HepG2 (cell line): ENCODE measurements around the gene AXIN1. TPM values are rescaled to one million over a fixed set of nuclear protein-coding genes. Genes with fewer than 3 reads are reported as not detected.

Experiments
- ATAC-seq: fragments of 200-7000 bp; cut with Tn5 transposase; 3 replicates; pipeline ENCODE4 v1.9.1; 2020; ENCODE audit warnings: mild to moderate bottlenecking, moderate library complexity
- BruUV-seq: library from RNA; stranded (reverse); fragments of 400-500 nt; replicated peaks from 2 replicates; lab custom pipeline; 2021; lab: Mats Ljungman, UMichigan
- CTCF ChIA-PET: fragments of 300-600 bp; formaldehyde crosslinking; extraction: SDS; loops from one replicate; lab custom pipeline; 2021; ENCODE audit warnings: low total read pairs, inconsistent platforms, low intra/inter-chr PET ratio; lab: Yijun Ruan, JAX
- POLR2A ChIA-PET: fragments of 350-600 bp; sonication (Branson Sonifier 250); formaldehyde crosslinking; loops from one replicate; lab custom pipeline; 2020; ENCODE audit warnings: antibody characterized with exemption, inconsistent platforms; lab: Yijun Ruan, JAX
- DNase-seq: peaks from one replicate; pipeline ENCODE4 v3.0.0-alpha.2; 2015; ENCODE audit warnings: low spot score
- FAIRE-seq: peaks from 3 replicates; lab custom pipeline; 2011; peaks lifted over from hg19 to GRCh38; lab: Jason Lieb, UNC
- H2AFZ ChIP-seq: one replicate; pipeline ENCODE4 v1.6.1; 2011; ENCODE audit warnings: low read length, inconsistent platforms
- H3K27ac ChIP-seq: fragments of 300-600 bp; 3 replicates; pipeline ENCODE4 v1.8.0; 2011; ENCODE audit warnings: mixed run types, mild to moderate bottlenecking, mixed read lengths, low read length, inconsistent platforms; ENCODE audit not compliant: insufficient read depth; ENCODE audit errors: extremely low read length
- H3K27me3 ChIP-seq, 2 experiments: fragments of 200-600 bp in 1 of 2; 2 replicates in 1 of 2; 3 replicates in 1 of 2; pipeline versions ENCODE4 v1.6.0 to v1.8.0; 2011; ENCODE audit warnings: low read length in 2 of 2, mild to moderate bottlenecking in 2 of 2, moderate library complexity in 2 of 2, inconsistent platforms in 1 of 2; ENCODE audit not compliant: insufficient read depth in 2 of 2, control insufficient read depth in 1 of 2
- H3K36me3 ChIP-seq, 2 experiments: fragments of 200-600 bp in 1 of 2; replicated peaks in 1 of 2; 2 replicates in 1 of 2; 3 replicates in 1 of 2; pipeline versions ENCODE4 v1.5.1 to v1.8.0; 2011; ENCODE audit warnings: low read length in 2 of 2, inconsistent platforms in 1 of 2; ENCODE audit not compliant: insufficient read depth in 2 of 2, control insufficient read depth in 1 of 2
- H3K4me1 ChIP-seq: 2 replicates; pipeline ENCODE4 v1.5.1; 2012; ENCODE audit warnings: low read length, inconsistent platforms; ENCODE audit not compliant: insufficient read depth
- H3K4me2 ChIP-seq: 2 replicates; pipeline ENCODE4 v1.6.0; 2011; ENCODE audit warnings: low read depth, low read length, inconsistent platforms
- H3K4me3 ChIP-seq, 3 experiments: fragments of 200-600 bp in 1 of 3; sonication (generic), shearing (Covaris generic) in 1 of 3; replicated peaks in 1 of 3; 2 replicates each; pipeline ENCODE4 v1.5.1; 2011 to 2016; ENCODE audit warnings: low read length in 3 of 3, inconsistent platforms in 2 of 3, low read depth in 2 of 3, mild to moderate bottlenecking in 2 of 3, control low read depth in 1 of 3, mixed read lengths in 1 of 3; ENCODE audit not compliant: insufficient read depth in 1 of 3
- H3K79me2 ChIP-seq: one replicate; pipeline ENCODE4 v1.6.1; 2011; ENCODE audit warnings: low read length, inconsistent platforms; ENCODE audit not compliant: insufficient read depth
- H3K9ac ChIP-seq: 2 replicates; pipeline ENCODE4 v1.6.0; 2011; ENCODE audit warnings: mild to moderate bottlenecking, low read depth, low read length, inconsistent platforms; ENCODE audit not compliant: insufficient read depth
- H3K9me3 ChIP-seq: 2 replicates; pipeline ENCODE4 v1.5.1; 2012; ENCODE audit warnings: mild to moderate bottlenecking, low read length
- H4K20me1 ChIP-seq: 2 replicates; pipeline ENCODE4 v1.6.0; 2011; ENCODE audit warnings: inconsistent platforms, mild to moderate bottlenecking, low read length, moderate library complexity; ENCODE audit not compliant: insufficient read depth
- AGO2 ChIP-seq: fragments of 200-400 bp; formaldehyde crosslinking; optimal IDR thresholded peaks from 2 replicates; pipeline ENCODE3; 2017; ENCODE audit warnings: mild to moderate bottlenecking, low read depth, low read length, moderate library complexity
- CCDC6 ChIP-seq: sonication (generic); formaldehyde crosslinking; IDR thresholded peaks from 2 replicates; pipeline ENCODE4 v1.8.1; 2022; ENCODE audit warnings: mild to moderate bottlenecking, missing genetic modification reagents, moderate library complexity
- EP300 ChIP-seq, 3 experiments: sonication (generic) in 1 of 3; formaldehyde crosslinking in 1 of 3; IDR thresholded peaks; 2 replicates each; pipeline versions ENCODE4 v1.5.1 to v1.6.1; 2011 to 2020; ENCODE audit warnings: low read depth in 2 of 3, low read length in 2 of 3, borderline replicate concordance in 1 of 3, improper control_type of control experiment in 1 of 3, mild to moderate bottlenecking in 1 of 3, missing genetic modification reagents in 1 of 3, moderate library complexity in 1 of 3
- GTF2F1 ChIP-seq: fragments of 150-350 bp; IDR thresholded peaks from 2 replicates; pipeline ENCODE4 v1.6.1; 2014; ENCODE audit warnings: low read length
- PRDM4 ChIP-seq: sonication (generic); formaldehyde crosslinking; IDR thresholded peaks from 2 replicates; pipeline ENCODE4 v1.9.0; 2021; ENCODE audit warnings: missing genetic modification reagents, borderline replicate concordance
- RXRB ChIP-seq: IDR thresholded peaks from 2 replicates; pipeline ENCODE4 v1.6.1; 2016; ENCODE audit warnings: borderline replicate concordance, missing genetic modification reagents, missing compliant biosample characterization
- TBX2 ChIP-seq: sonication (generic); formaldehyde crosslinking; IDR thresholded peaks from 2 replicates; pipeline ENCODE4 v1.5.0; 2020; ENCODE audit warnings: missing genetic modification reagents, mild to moderate bottlenecking, borderline replicate concordance
- ZFX ChIP-seq: sonication (generic); formaldehyde crosslinking; IDR thresholded peaks from 2 replicates; pipeline ENCODE4 v1.4.0; 2020; ENCODE audit warnings: mild to moderate bottlenecking, low read depth, missing genetic modification reagents, moderate library complexity
- ZNF142 ChIP-seq: sonication (generic); formaldehyde crosslinking; IDR thresholded peaks from 2 replicates; pipeline ENCODE4 v1.4.0; 2020; ENCODE audit warnings: missing genetic modification reagents
- ZNF354B ChIP-seq: sonication (generic); formaldehyde crosslinking; IDR thresholded peaks from 2 replicates; pipeline ENCODE4 v1.8.0; 2022; ENCODE audit warnings: mild to moderate bottlenecking, missing genetic modification reagents
- ZSCAN21 ChIP-seq: sonication (generic); formaldehyde crosslinking; IDR thresholded peaks from 2 replicates; pipeline ENCODE4 v1.8.0; 2022; ENCODE audit warnings: mild to moderate bottlenecking, missing genetic modification reagents, moderate library complexity, borderline replicate concordance
- ZSCAN30 ChIP-seq: sonication (generic); formaldehyde crosslinking; IDR thresholded peaks from 2 replicates; pipeline ENCODE4 v1.5.0; 2020; ENCODE audit warnings: mild to moderate bottlenecking, missing genetic modification reagents
- WGBS: methylation state at CpG from one replicate; pipeline ENCODE4 v1.1.6; 2017; ENCODE audit warnings: low lambda C conversion rate; 5-methylcytosine and 5-hydroxymethylcytosine counted together
- in situ Hi-C: cut with HindIII; loops from 2 replicates; pipeline ENCODE4 v1.10.0; 2017; ENCODE audit warnings: low pct_unique_long_range_greater_than_20kb; ENCODE audit not compliant: extremely low pct_ligation_motif_present
- intact Hi-C: fragments of 100-400 bp; cut with micrococcal nuclease; formaldehyde crosslinking; loops from one replicate; pipeline ENCODE4 v1.10.0; 2022; ENCODE audit not compliant: unreplicated experiment
- polyA plus RNA-seq, 8 experiments: library from polyadenylated mRNA; depleted of rRNA in 3 of 8; stranded (reverse) in 7 of 8; unstranded in 1 of 8; fragments of >200 nt; fragmentation: Illumina TruSeq in 4 of 8; extraction: Trizol in 4 of 8; gene quantifications; 2 replicates each; pipeline versions ENCODE4 v1.2.1 to v1.2.3, GENCODE V29; 2011 to 2016; ENCODE audit warnings: low read depth in 4 of 8, missing spikeins in 1 of 8, mixed read lengths in 1 of 8; ENCODE audit not compliant: insufficient read depth in 1 of 8
- total RNA-seq, 5 experiments: library from RNA; depleted of rRNA; stranded (reverse); fragments of >200 nt; fragmentation: Illumina TruSeq; extraction: Trizol; gene quantifications; 2 replicates each; pipeline ENCODE4 v1.2.3, GENCODE V29; 2016; ENCODE audit warnings: low read depth in 1 of 5
- TF ChIP-seq, protein P1 (sequence below): sonication (generic); formaldehyde crosslinking; IDR thresholded peaks from 2 replicates; pipeline ENCODE4 v1.8.0; 2023; ENCODE audit warnings: mild to moderate bottlenecking, missing genetic modification reagents
- TF ChIP-seq, protein P2 (sequence below): IDR thresholded peaks from 2 replicates; pipeline ENCODE4 v1.6.1; 2012; ENCODE audit warnings: inconsistent platforms

The AXIN1 gene
- total and polyA plus RNA-seq, 2 of the 13 experiments (the other 11 are each of a cell fraction or from before 2014, with no cell fraction given) = 24.0 to 26.0 TPM

DNA sequence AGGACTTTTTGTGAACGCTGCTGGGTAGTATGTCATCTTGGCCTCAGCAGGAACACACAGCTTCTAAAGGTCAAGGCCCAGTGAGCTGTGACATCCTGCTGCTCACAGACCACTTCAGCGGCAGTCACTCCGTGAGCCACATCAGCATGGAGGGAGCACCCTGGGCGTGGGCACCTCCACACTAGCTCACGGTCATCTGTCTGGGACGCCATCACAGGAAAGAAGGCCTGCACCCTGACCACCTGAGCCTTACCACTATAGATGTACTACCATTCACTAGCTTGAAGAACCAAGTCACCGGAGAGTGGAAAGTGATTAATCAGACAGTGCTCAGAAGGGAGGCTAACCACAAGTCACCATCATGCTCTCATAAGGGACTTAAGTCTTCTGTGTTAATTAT lies 3.3 kb downstream of the AXIN1 start:
- Histone ChIP-seq H3K36me3 (peaks cover 16 to 41% of the 10 kb centered on the region in 2 experiments), H3K27ac (peak overlapping the region; percentile 23), H4K20me1 (peaks cover 16% of the 10 kb centered on the region), H3K27me3 (no peaks in the 10 kb centered on the region), H2AFZ (no peak overlapping the region), H3K9ac (peak overlapping the region; percentile 28; the same call in 1 of the 2 replicates), H3K4me1 (peaks cover 66% of the 10 kb centered on the region), H3K79me2 (peaks cover 69% of the 10 kb centered on the region), H3K4me3 (peak overlapping the region in 1 of 3 experiments; percentile 9; a peak in 2 of 6 replicates), H3K4me2 (peak overlapping the region; percentile 74), H3K9me3 (no peaks in the 10 kb centered on the region)
- 49% methylated on average over 2 of the region's 7 CpGs for WGBS
- DNase-seq (no peak), ATAC-seq (peak; percentile 3; the same call in 1 of the 3 replicates), FAIRE-seq (no peak)
- CTCF ChIA-PET = no interaction called here
- BruUV-seq = no TSS peak
- POLR2A ChIA-PET = interaction anchor here (1.1 kb wide), 1 partner anchor 114 kb away, joined by 3 read pairs; no protein-coding TSS in a partner anchor
- intact Hi-C loops = no loop called here
- in situ Hi-C loops = no loop called here
- TF ChIP-seq GTF2F1 = no peak
- no peak for TF ChIP-seq ZNF142 (CRISPR knock-in tag)
- TF ChIP-seq ZNF354B (CRISPR knock-in tag) = no peak
- TF ChIP-seq PRDM4 (CRISPR knock-in tag) = no peak
- TF ChIP-seq RXRB = 0 out of 2 replicates have a peak, but pooled peaks have one; percentile 27
- peak; percentile 21; the same call in 1 of the 2 replicates for TF ChIP-seq TBX2 (CRISPR knock-in tag)
- 0 out of 2 replicates have a peak, but pooled peaks have one; percentile 16 for TF ChIP-seq ZFX (CRISPR knock-in tag)
- TF ChIP-seq CCDC6 (CRISPR knock-in tag) = no peak
- TF ChIP-seq, protein P1, sequence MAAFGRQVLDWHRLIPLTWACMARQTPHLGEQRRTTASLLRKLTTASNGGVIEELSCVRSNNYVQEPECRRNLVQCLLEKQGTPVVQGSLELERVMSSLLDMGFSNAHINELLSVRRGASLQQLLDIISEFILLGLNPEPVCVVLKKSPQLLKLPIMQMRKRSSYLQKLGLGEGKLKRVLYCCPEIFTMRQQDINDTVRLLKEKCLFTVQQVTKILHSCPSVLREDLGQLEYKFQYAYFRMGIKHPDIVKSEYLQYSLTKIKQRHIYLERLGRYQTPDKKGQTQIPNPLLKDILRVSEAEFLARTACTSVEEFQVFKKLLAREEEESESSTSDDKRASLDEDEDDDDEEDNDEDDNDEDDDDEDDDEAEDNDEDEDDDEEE = no peak
- TF ChIP-seq ZSCAN21 (CRISPR knock-in tag) = no peak
- no peak for TF ChIP-seq ZSCAN30 (CRISPR knock-in tag)
- TF ChIP-seq EP300 (IDR thresholded peaks at IDR 0.05; ENCODE audit: low read depth in 2 of 2, low read length in 2 of 2) = no peak
- TF ChIP-seq EP300 (CRISPR knock-in tag; IDR thresholded peaks at IDR 0.05; ENCODE audit: borderline replicate concordance) = no peak
- no peak for TF ChIP-seq AGO2
- TF ChIP-seq, protein P2, sequence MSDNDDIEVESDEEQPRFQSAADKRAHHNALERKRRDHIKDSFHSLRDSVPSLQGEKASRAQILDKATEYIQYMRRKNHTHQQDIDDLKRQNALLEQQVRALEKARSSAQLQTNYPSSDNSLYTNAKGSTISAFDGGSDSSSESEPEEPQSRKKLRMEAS = 0 out of 2 replicates have a peak, but pooled peaks have one; percentile 16
